HepG2 (cell line): ENCODE measurements around the gene TEX53. TPM values are rescaled to one million over a fixed set of nuclear protein-coding genes. Genes with fewer than 3 reads are reported as not detected.

Source experiments
- ATAD3A ChIP-seq: sonication (generic); formaldehyde crosslinking; IDR thresholded peaks from 2 replicates; pipeline ENCODE4 v1.4.0; 2020; ENCODE audit warnings: missing genetic modification reagents
- CREM ChIP-seq, 2 experiments: sonication (generic) in 1 of 2; formaldehyde crosslinking in 1 of 2; IDR thresholded peaks; 2 replicates each; pipeline versions ENCODE4 v1.4.0 to v1.6.1; 2016 to 2020; ENCODE audit warnings: antibody characterized with exemption in 1 of 2, mild to moderate bottlenecking in 1 of 2, missing genetic modification reagents in 1 of 2
- GFI1 ChIP-seq: sonication (generic); formaldehyde crosslinking; IDR thresholded peaks from 2 replicates; pipeline ENCODE4 v1.5.0; 2020; ENCODE audit warnings: missing genetic modification reagents, mild to moderate bottlenecking, borderline replicate concordance
- GTF2F1 ChIP-seq: fragments of 150-350 bp; IDR thresholded peaks from 2 replicates; pipeline ENCODE4 v1.6.1; 2014; ENCODE audit warnings: low read length
- HNF4A ChIP-seq: sonication (generic); formaldehyde crosslinking; IDR thresholded peaks from 2 replicates; pipeline ENCODE4 v1.4.0; 2020; ENCODE audit warnings: missing genetic modification reagents
- PRMT3 ChIP-seq: sonication (generic); formaldehyde crosslinking; IDR thresholded peaks from 2 replicates; pipeline ENCODE4 v1.8.1; 2022; ENCODE audit warnings: low read depth, mild to moderate bottlenecking, moderate library complexity, missing genetic modification reagents, borderline replicate concordance
- SRSF1 ChIP-seq: fragments of 200-400 bp; formaldehyde crosslinking; optimal IDR thresholded peaks from 2 replicates; pipeline ENCODE3; 2017; ENCODE audit warnings: mild to moderate bottlenecking, low read depth, low read length, moderate library complexity
- SRSF4 ChIP-seq: fragments of 200-400 bp; formaldehyde crosslinking; IDR thresholded peaks from one replicate; pipeline ENCODE4 v1.6.1; 2018; ENCODE audit warnings: mild to moderate bottlenecking, low read depth, low read length, moderate library complexity; ENCODE audit not compliant: poor library complexity, severe bottlenecking
- YEATS2 ChIP-seq: sonication (generic); formaldehyde crosslinking; IDR thresholded peaks from 2 replicates; pipeline ENCODE4 v1.4.0; 2020; ENCODE audit warnings: missing genetic modification reagents, borderline replicate concordance
- ZBTB10 ChIP-seq: sonication (generic); formaldehyde crosslinking; IDR thresholded peaks from 2 replicates; pipeline ENCODE4 v1.4.0; 2020; ENCODE audit warnings: missing genetic modification reagents, borderline replicate concordance
- ZNF446 ChIP-seq: sonication (generic); formaldehyde crosslinking; IDR thresholded peaks from 2 replicates; pipeline ENCODE4 v1.5.0; 2020; ENCODE audit warnings: mild to moderate bottlenecking, missing genetic modification reagents
- ZNF605 ChIP-seq: sonication (generic); formaldehyde crosslinking; IDR thresholded peaks from 2 replicates; pipeline ENCODE4 v1.8.0; 2022; ENCODE audit warnings: mild to moderate bottlenecking, missing genetic modification reagents
- ZNF670 ChIP-seq: sonication (generic); formaldehyde crosslinking; IDR thresholded peaks from 2 replicates; pipeline ENCODE4 v1.8.0; 2022; ENCODE audit warnings: mild to moderate bottlenecking, missing genetic modification reagents, borderline replicate concordance
- ZSCAN25 ChIP-seq: sonication (generic); formaldehyde crosslinking; IDR thresholded peaks from 2 replicates; pipeline ENCODE4 v1.8.0; 2022; ENCODE audit warnings: mild to moderate bottlenecking, missing genetic modification reagents
- polyA plus RNA-seq, 8 experiments: library from polyadenylated mRNA; depleted of rRNA in 3 of 8; stranded (reverse) in 7 of 8; unstranded in 1 of 8; fragments of >200 nt; fragmentation: Illumina TruSeq in 4 of 8; extraction: Trizol in 4 of 8; gene quantifications; 2 replicates each; pipeline versions ENCODE4 v1.2.1 to v1.2.3, GENCODE V29; 2011 to 2016; ENCODE audit warnings: low read depth in 4 of 8, missing spikeins in 1 of 8, mixed read lengths in 1 of 8; ENCODE audit not compliant: insufficient read depth in 1 of 8
- total RNA-seq, 5 experiments: library from RNA; depleted of rRNA; stranded (reverse); fragments of >200 nt; fragmentation: Illumina TruSeq; extraction: Trizol; gene quantifications; 2 replicates each; pipeline ENCODE4 v1.2.3, GENCODE V29; 2016; ENCODE audit warnings: low read depth in 1 of 5
- TF ChIP-seq, protein P1 (sequence below), 2 experiments: sonication (generic) in 1 of 2; formaldehyde crosslinking in 1 of 2; IDR thresholded peaks; 2 replicates each; pipeline versions ENCODE4 v1.4.0 to v1.6.1; 2018 to 2020; ENCODE audit warnings: missing genetic modification reagents in 2 of 2, borderline replicate concordance in 1 of 2, low read depth in 1 of 2, mild to moderate bottlenecking in 1 of 2, missing biosample characterization in 1 of 2
- TF ChIP-seq, protein P2 (sequence below): IDR thresholded peaks from 2 replicates; pipeline ENCODE4 v1.6.1; 2012; ENCODE audit warnings: low read length, improper control_type of control experiment

Gene TEX53
- total and polyA plus RNA-seq, 2 of the 13 experiments (the other 11 are each of a cell fraction or from before 2014, with no cell fraction given), result not detected

GRCh38 chr9:114681594-114682332 is 24.2 kb upstream of the TEX53 start, which contains the start of gene TEX48 (continued):
- TF ChIP-seq, protein P1, sequence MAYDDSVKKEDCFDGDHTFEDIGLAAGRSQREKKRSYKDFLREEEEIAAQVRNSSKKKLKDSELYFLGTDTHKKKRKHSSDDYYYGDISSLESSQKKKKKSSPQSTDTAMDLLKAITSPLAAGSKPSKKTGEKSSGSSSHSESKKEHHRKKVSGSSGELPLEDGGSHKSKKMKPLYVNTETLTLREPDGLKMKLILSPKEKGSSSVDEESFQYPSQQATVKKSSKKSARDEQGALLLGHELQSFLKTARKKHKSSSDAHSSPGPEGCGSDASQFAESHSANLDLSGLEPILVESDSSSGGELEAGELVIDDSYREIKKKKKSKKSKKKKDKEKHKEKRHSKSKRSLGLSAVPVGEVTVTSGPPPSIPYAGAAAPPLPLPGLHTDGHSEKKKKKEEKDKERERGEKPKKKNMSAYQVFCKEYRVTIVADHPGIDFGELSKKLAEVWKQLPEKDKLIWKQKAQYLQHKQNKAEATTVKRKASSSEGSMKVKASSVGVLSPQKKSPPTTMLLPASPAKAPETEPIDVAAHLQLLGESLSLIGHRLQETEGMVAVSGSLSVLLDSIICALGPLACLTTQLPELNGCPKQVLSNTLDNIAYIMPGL (CRISPR knock-in tag; IDR thresholded peaks at IDR 0.05; ENCODE audit: borderline replicate concordance in 1 of 2, low read depth in 1 of 2), result peak; percentile 21 to 68; a peak in 2 of 4 replicates
- TF ChIP-seq ZNF605 (CRISPR knock-in tag) (no peak), ZBTB10 (CRISPR knock-in tag) (no peak), ZNF670 (CRISPR knock-in tag) (no peak), YEATS2 (CRISPR knock-in tag) (no peak), SRSF4 (no peak), GTF2F1 (no peak), ZNF446 (no peak), GFI1 (CRISPR knock-in tag) (no peak), PRMT3 (CRISPR knock-in tag) (no peak), SRSF1 (no peak), ZSCAN25 (CRISPR knock-in tag) (no peak), CREM (IDR thresholded peaks at IDR 0.05) (no peak), CREM (CRISPR knock-in tag; IDR thresholded peaks at IDR 0.05) (no peak), HNF4A (peak; percentile 77), ATAD3A (no peak)
- TF ChIP-seq, protein P2, sequence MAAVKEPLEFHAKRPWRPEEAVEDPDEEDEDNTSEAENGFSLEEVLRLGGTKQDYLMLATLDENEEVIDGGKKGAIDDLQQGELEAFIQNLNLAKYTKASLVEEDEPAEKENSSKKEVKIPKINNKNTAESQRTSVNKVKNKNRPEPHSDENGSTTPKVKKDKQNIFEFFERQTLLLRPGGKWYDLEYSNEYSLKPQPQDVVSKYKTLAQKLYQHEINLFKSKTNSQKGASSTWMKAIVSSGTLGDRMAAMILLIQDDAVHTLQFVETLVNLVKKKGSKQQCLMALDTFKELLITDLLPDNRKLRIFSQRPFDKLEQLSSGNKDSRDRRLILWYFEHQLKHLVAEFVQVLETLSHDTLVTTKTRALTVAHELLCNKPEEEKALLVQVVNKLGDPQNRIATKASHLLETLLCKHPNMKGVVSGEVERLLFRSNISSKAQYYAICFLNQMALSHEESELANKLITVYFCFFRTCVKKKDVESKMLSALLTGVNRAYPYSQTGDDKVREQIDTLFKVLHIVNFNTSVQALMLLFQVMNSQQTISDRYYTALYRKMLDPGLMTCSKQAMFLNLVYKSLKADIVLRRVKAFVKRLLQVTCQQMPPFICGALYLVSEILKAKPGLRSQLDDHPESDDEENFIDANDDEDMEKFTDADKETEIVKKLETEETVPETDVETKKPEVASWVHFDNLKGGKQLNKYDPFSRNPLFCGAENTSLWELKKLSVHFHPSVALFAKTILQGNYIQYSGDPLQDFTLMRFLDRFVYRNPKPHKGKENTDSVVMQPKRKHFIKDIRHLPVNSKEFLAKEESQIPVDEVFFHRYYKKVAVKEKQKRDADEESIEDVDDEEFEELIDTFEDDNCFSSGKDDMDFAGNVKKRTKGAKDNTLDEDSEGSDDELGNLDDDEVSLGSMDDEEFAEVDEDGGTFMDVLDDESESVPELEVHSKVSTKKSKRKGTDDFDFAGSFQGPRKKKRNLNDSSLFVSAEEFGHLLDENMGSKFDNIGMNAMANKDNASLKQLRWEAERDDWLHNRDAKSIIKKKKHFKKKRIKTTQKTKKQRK, result no peak
